IMR-90 (cell line): ENCODE measurements around the gene RASSF3. TPM values are rescaled to one million over a fixed set of nuclear protein-coding genes. Genes with fewer than 3 reads are reported as not detected.

Experiments
- ATAC-seq: fragments of 200-7000 bp; cut with Tn5 transposase; 2 replicates; pipeline ENCODE4 v1.9.1; 2020; ENCODE audit warnings: low read depth, mild to moderate bottlenecking, moderate library complexity
- BruUV-seq: library from RNA; stranded (reverse); fragments of 400-500 nt; replicated peaks from 2 replicates; lab custom pipeline; 2021; lab: Mats Ljungman, UMichigan
- CTCF ChIA-PET: fragments of 300-600 bp; formaldehyde crosslinking; extraction: SDS; loops from one replicate; lab custom pipeline; 2021; ENCODE audit warnings: antibody characterized with exemption; lab: Yijun Ruan, JAX
- POLR2A ChIA-PET: fragments of 300-600 bp; sonication (Branson Sonifier 250); formaldehyde crosslinking; loops from one replicate; lab custom pipeline; 2022; ENCODE audit warnings: antibody characterized with exemption; ENCODE audit not compliant: unreplicated experiment; lab: Charles Lee
- DNase-seq: peaks from one replicate; pipeline ENCODE4 v3.0.0; 2013
- H2AFZ ChIP-seq: replicated peaks from 2 replicates; pipeline ENCODE3; 2013; ENCODE audit warnings: low read length, mild to moderate bottlenecking; ENCODE audit not compliant: poor library complexity
- H2AK5ac ChIP-seq: 2 replicates; pipeline ENCODE4 v1.6.1; 2013; ENCODE audit warnings: low read depth, low read length, inconsistent platforms
- H2AK9ac ChIP-seq: replicated peaks from 2 replicates; pipeline ENCODE3; 2013; ENCODE audit warnings: mild to moderate bottlenecking, low read depth, low read length, moderate library complexity; ENCODE audit not compliant: poor library complexity
- H2BK120ac ChIP-seq: 2 replicates; pipeline ENCODE4 v1.6.1; 2013; ENCODE audit warnings: low read depth, low read length, inconsistent platforms
- H2BK15ac ChIP-seq: 3 replicates; pipeline ENCODE4 v1.6.1; 2013; ENCODE audit warnings: low read depth, low read length, inconsistent platforms
- H2BK20ac ChIP-seq: 2 replicates; pipeline ENCODE4 v1.6.1; 2013; ENCODE audit warnings: low read depth, mild to moderate bottlenecking, inconsistent platforms, low read length, moderate library complexity
- H2BK5ac ChIP-seq: 2 replicates; pipeline ENCODE4 v1.6.1; 2013; ENCODE audit warnings: mild to moderate bottlenecking, low read depth, low read length, inconsistent platforms; ENCODE audit not compliant: poor library complexity, severe bottlenecking
- H3K14ac ChIP-seq: replicated peaks from 2 replicates; pipeline ENCODE4 v1.6.1; 2013; ENCODE audit warnings: low read depth, low read length, inconsistent platforms
- H3K18ac ChIP-seq: 2 replicates; pipeline ENCODE4 v1.6.1; 2013; ENCODE audit warnings: low read depth, low read length, control low read depth
- H3K23ac ChIP-seq: 2 replicates; pipeline ENCODE4 v1.6.1; 2013; ENCODE audit warnings: low read depth, low read length, inconsistent platforms
- H3K27ac ChIP-seq: 2 replicates; pipeline ENCODE4 v1.5.1; 2013; ENCODE audit warnings: mild to moderate bottlenecking, control low read depth, low read length; ENCODE audit not compliant: insufficient read depth
- H3K27me3 ChIP-seq: 2 replicates; pipeline ENCODE4 v1.6.1; 2013; ENCODE audit warnings: low read length; ENCODE audit not compliant: control insufficient read depth, insufficient read depth
- H3K36me3 ChIP-seq: 2 replicates; pipeline ENCODE4 v1.6.1; 2013; ENCODE audit warnings: low read length, mixed read lengths; ENCODE audit not compliant: control insufficient read depth, insufficient read depth
- H3K4ac ChIP-seq: 2 replicates; pipeline ENCODE4 v1.6.1; 2013; ENCODE audit warnings: low read depth, low read length, inconsistent platforms
- H3K4me1 ChIP-seq: 2 replicates; pipeline ENCODE4 v1.6.1; 2013; ENCODE audit warnings: low read length, mixed read lengths; ENCODE audit not compliant: control insufficient read depth, insufficient read depth
- H3K4me2 ChIP-seq: 2 replicates; pipeline ENCODE4 v1.6.1; 2013; ENCODE audit warnings: low read depth, mild to moderate bottlenecking, control low read depth, low read length, moderate library complexity
- H3K4me3 ChIP-seq: 2 replicates; pipeline ENCODE4 v1.5.1; 2013; ENCODE audit warnings: low read depth, mild to moderate bottlenecking, control low read depth, low read length, moderate library complexity; ENCODE audit not compliant: insufficient read depth
- H3K56ac ChIP-seq: 2 replicates; pipeline ENCODE4 v1.6.1; 2013; ENCODE audit warnings: low read length, inconsistent platforms; ENCODE audit not compliant: insufficient read depth; ENCODE audit errors: extremely low read depth
- H3K79me1 ChIP-seq, 2 experiments: 2 replicates each; pipeline ENCODE4 v1.6.1; 2013; ENCODE audit warnings: low read length in 2 of 2, inconsistent platforms in 1 of 2, low read depth in 1 of 2
- H3K9ac ChIP-seq: 2 replicates; pipeline ENCODE4 v1.6.1; 2013; ENCODE audit warnings: low read depth, low read length, control low read depth
- H3K9me1 ChIP-seq: 2 replicates; pipeline ENCODE4 v1.6.1; 2013; ENCODE audit warnings: low read length, inconsistent platforms; ENCODE audit not compliant: insufficient read depth
- H3K9me3 ChIP-seq: 2 replicates; pipeline ENCODE4 v1.6.1; 2013; ENCODE audit warnings: low read length; ENCODE audit not compliant: control insufficient read depth, insufficient read depth
- H4K20me1 ChIP-seq: 2 replicates; pipeline ENCODE4 v1.6.1; 2013; ENCODE audit warnings: low read length, inconsistent platforms; ENCODE audit not compliant: insufficient read depth
- H4K5ac ChIP-seq: 2 replicates; pipeline ENCODE4 v1.6.1; 2013; ENCODE audit warnings: mild to moderate bottlenecking, low read depth, low read length, control low read depth
- H4K8ac ChIP-seq, 2 experiments: 2 replicates each; pipeline ENCODE4 v1.6.1; 2013; ENCODE audit warnings: low read depth in 2 of 2, low read length in 2 of 2, control low read depth in 1 of 2, inconsistent platforms in 1 of 2
- H4K91ac ChIP-seq: 2 replicates; pipeline ENCODE4 v1.6.1; 2013; ENCODE audit warnings: low read depth, low read length, inconsistent platforms; ENCODE audit not compliant: insufficient read depth
- CEBPB ChIP-seq: IDR thresholded peaks from 2 replicates; pipeline ENCODE4 v1.6.1; 2012; ENCODE audit warnings: low read depth, low read length, improper control_type of control experiment
- FOS ChIP-seq: fragments of 150-350 bp; IDR thresholded peaks from 2 replicates; pipeline ENCODE4 v1.6.1; 2016; ENCODE audit warnings: low read depth, low read length
- NFE2L2 ChIP-seq: fragments of 150-350 bp; IDR thresholded peaks from 2 replicates; pipeline ENCODE4 v1.6.1; 2016; ENCODE audit warnings: low read depth, mild to moderate bottlenecking, low read length
- RCOR1 ChIP-seq: IDR thresholded peaks from 2 replicates; pipeline ENCODE4 v1.6.1; 2012; ENCODE audit warnings: mild to moderate bottlenecking, low read length, improper control_type of control experiment; ENCODE audit not compliant: insufficient replicate concordance
- RFX5 ChIP-seq: IDR thresholded peaks from 2 replicates; pipeline ENCODE4 v1.8.0; 2012; ENCODE audit warnings: low read depth, mild to moderate bottlenecking, low read length, moderate library complexity
- WGBS, 2 experiments: methylation state at CpG; one replicate each; pipeline versions ENCODE4 v1.1.5 to v1.1.7; 2013; ENCODE audit warnings: missing lambda C conversion rate in 2 of 2; ENCODE audit not compliant: insufficient read length in 1 of 2; ENCODE audit errors: extremely low coverage in 2 of 2; 5-methylcytosine and 5-hydroxymethylcytosine counted together
- dilution Hi-C: fragments of 300-500 bp; cut with HindIII; formaldehyde crosslinking; loops from one replicate; pipeline ENCODE4 v1.14.3; 2018; ENCODE audit warnings: low sequenced_read_pairs; ENCODE audit not compliant: unreplicated experiment
- in situ Hi-C: fragments of 300-500 bp; cut with MboI; formaldehyde crosslinking; loops from 3 replicates; pipeline ENCODE4 v1.14.3; 2019; ENCODE audit warnings: low sequenced_read_pairs, inconsistent platforms, mixed read lengths
- intact Hi-C: fragments of 100-400 bp; cut with micrococcal nuclease; formaldehyde crosslinking; loops from 2 replicates; pipeline ENCODE4 v1.10.0; 2022
- polyA plus RNA-seq, 3 experiments: library from polyadenylated mRNA; depleted of rRNA; stranded (reverse); fragments of >200 nt; gene quantifications; 2 replicates each; pipeline ENCODE4 v1.2.3, GENCODE V29; 2012; ENCODE audit warnings: low replicate concordance in 1 of 3
- total RNA-seq: library from RNA; depleted of rRNA; stranded (reverse); fragments of >200 nt; gene quantifications from 2 replicates; pipeline ENCODE4 v1.2.3, GENCODE V29; 2012
- TF ChIP-seq, protein P1 (sequence below): fragments of 150-350 bp; IDR thresholded peaks from 2 replicates; pipeline ENCODE4 v1.6.1; 2017; ENCODE audit warnings: mild to moderate bottlenecking, antibody characterized with exemption, low read length, low read depth

The RASSF3 gene
- total and polyA plus RNA-seq, 2 of the 4 experiments (the other 2 are of a cell fraction), result 18.7 to 39.3 TPM

DNA sequence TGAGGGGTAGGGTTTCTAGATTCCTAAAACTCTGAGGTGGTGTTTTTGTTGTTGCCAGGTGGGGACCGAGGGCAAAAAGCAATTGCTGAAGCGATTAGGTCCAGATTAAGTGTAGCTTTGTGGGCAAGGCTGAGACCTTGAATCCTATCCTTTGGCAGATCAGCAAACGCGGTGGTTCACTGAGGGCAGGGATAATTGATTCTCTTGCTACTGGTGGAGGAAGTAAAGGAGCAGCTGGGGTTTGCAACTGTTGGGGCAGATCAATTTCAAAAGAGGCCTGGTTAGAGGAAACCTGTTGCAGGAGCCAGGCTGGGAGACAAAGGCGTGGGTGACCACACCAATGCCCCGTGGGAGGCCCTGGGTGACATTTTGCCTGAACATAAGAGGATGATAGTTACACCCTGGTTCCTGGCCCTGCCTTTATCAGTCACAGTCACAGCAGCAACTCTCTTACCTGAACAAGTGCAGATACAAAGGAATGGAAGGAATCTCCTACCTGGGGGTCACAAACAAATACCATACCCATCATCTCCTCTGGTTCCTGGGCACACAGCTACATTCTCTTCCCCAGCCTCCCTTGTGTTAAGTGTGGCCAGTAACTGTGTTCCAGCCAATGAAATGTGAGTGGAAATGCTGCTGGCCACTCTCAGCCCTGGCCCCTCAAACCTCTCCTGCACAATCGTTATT is 43.3 kb upstream of the RASSF3 start:
- CTCF ChIA-PET, result no interaction called here
- dilution Hi-C loops (no loop called here), intact Hi-C loops (no loop called here), in situ Hi-C loops (no loop called here)
- peak overlapping the region; percentile 10 for H2BK5ac ChIP-seq
- peak overlapping the region; percentile 95 for H2BK120ac ChIP-seq
- H4K20me1 ChIP-seq, result no peaks in the 10 kb centered on the region
- ATAC-seq, result no peak
- POLR2A ChIA-PET, result no interaction called here
- peak overlapping the region; percentile 73 for H3K14ac ChIP-seq
- H2BK15ac ChIP-seq, result peak overlapping the region; percentile 54; the same call in 2 of the 3 replicates
- BruUV-seq, result no TSS peak
- peaks cover 12% of the 10 kb centered on the region for H3K4me1 ChIP-seq
- no peak overlapping the region for H3K4me2 ChIP-seq
- no peak overlapping the region for H3K4me3 ChIP-seq
- H3K9ac ChIP-seq, result no peak overlapping the region
- H3K23ac ChIP-seq, result peak overlapping the region; percentile 41
- peak overlapping the region; percentile 86 for H4K91ac ChIP-seq
- H4K8ac ChIP-seq, result peak overlapping the region; percentile 33 to 80; a peak in 3 of 4 replicates
- 81% methylated on average over 5 of the region's 7 CpGs; no CpG with 5 or more reads in 1 of the 2 experiments for WGBS, 2 experiments
- H2AK9ac ChIP-seq, result no peak overlapping the region
- H3K56ac ChIP-seq, result peak overlapping the region; percentile 25; the same call in 1 of the 2 replicates
- peak overlapping the region; percentile 62 for H4K5ac ChIP-seq
- no peaks in the 10 kb centered on the region for H3K79me1 ChIP-seq
- no peak for DNase-seq
- peak overlapping the region; percentile 80 for H3K18ac ChIP-seq
- no peaks in the 10 kb centered on the region for H3K9me3 ChIP-seq
- no peaks in the 10 kb centered on the region for H3K36me3 ChIP-seq
- peak overlapping the region; percentile 92 for H2BK20ac ChIP-seq
- no peaks in the 10 kb centered on the region for H3K27me3 ChIP-seq
- H2AK5ac ChIP-seq, result peak overlapping the region; percentile 88
- peak overlapping the region; percentile 30; the same call in 1 of the 2 replicates for H3K27ac ChIP-seq
- H3K9me1 ChIP-seq, result peaks cover 10% of the 10 kb centered on the region
- no peak overlapping the region for H2AFZ ChIP-seq
- no peak for TF ChIP-seq RCOR1
- TF ChIP-seq, protein P1, sequence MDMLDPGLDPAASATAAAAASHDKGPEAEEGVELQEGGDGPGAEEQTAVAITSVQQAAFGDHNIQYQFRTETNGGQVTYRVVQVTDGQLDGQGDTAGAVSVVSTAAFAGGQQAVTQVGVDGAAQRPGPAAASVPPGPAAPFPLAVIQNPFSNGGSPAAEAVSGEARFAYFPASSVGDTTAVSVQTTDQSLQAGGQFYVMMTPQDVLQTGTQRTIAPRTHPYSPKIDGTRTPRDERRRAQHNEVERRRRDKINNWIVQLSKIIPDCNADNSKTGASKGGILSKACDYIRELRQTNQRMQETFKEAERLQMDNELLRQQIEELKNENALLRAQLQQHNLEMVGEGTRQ, result no peak
- TF ChIP-seq FOS, result no peak
- no peak for TF ChIP-seq CEBPB
- TF ChIP-seq RFX5, result no peak
- TF ChIP-seq NFE2L2, result no peak
- peak overlapping the region; percentile 86 for H3K4ac ChIP-seq
